Measurements from ENCODE around the gene RFPL3. TPM values are rescaled to one million over a fixed set of nuclear protein-coding genes. Genes with fewer than 3 reads are reported as not detected.

RFPL3 gene
- total and polyA plus RNA-seq, 7 donors = not detected

DNA sequence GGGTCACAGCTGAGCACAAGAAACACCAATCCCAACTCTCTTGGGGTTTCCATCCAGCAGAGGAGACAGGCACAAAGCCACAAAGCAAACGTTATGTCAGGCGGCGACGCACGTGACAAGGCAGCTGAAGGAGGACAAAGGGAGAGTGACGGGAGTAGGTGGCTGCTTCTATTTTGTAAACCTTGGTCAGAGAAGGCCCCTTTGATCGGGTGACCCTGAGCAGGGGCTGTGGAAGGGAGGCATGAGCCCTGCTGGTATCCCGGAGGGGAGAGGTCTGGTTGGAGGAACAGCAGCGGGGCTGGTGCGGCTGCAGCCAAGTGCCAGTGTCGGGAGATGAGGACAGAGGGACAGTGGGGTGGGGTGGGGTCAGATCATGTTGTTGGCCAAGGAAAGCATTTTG lies 17.3 kb upstream of the RFPL3 start:
- DNase-seq = no peak
- H3K27me3 ChIP-seq (ENCODE audit: insufficient read depth in 3 of 3, low read length in 2 of 3) = peaks cover 0 to 23% (median 2%) of the 10 kb centered on the region in 3 donors
- no peak overlapping the region for H3K27ac ChIP-seq
- 58 to 66% (median 59%) methylated on average over 11 of the region's 11 CpGs for WGBS, 3 donors
- no peaks in the 10 kb centered on the region for H3K9me3 ChIP-seq
- intact Hi-C loops (cut with DNase I) = no loop called here
- no peak overlapping the region for H3K4me3 ChIP-seq
- H3K36me3 ChIP-seq (ENCODE audit: insufficient read depth in 1 of 2, low read depth in 1 of 2) = no peaks in the 10 kb centered on the region
- TF ChIP-seq, protein P1, sequence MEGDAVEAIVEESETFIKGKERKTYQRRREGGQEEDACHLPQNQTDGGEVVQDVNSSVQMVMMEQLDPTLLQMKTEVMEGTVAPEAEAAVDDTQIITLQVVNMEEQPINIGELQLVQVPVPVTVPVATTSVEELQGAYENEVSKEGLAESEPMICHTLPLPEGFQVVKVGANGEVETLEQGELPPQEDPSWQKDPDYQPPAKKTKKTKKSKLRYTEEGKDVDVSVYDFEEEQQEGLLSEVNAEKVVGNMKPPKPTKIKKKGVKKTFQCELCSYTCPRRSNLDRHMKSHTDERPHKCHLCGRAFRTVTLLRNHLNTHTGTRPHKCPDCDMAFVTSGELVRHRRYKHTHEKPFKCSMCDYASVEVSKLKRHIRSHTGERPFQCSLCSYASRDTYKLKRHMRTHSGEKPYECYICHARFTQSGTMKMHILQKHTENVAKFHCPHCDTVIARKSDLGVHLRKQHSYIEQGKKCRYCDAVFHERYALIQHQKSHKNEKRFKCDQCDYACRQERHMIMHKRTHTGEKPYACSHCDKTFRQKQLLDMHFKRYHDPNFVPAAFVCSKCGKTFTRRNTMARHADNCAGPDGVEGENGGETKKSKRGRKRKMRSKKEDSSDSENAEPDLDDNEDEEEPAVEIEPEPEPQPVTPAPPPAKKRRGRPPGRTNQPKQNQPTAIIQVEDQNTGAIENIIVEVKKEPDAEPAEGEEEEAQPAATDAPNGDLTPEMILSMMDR (IDR thresholded peaks at IDR 0.05) = no peak
- ATAC-seq = no peak
- H3K4me1 ChIP-seq = no peaks in the 10 kb centered on the region

DNA sequence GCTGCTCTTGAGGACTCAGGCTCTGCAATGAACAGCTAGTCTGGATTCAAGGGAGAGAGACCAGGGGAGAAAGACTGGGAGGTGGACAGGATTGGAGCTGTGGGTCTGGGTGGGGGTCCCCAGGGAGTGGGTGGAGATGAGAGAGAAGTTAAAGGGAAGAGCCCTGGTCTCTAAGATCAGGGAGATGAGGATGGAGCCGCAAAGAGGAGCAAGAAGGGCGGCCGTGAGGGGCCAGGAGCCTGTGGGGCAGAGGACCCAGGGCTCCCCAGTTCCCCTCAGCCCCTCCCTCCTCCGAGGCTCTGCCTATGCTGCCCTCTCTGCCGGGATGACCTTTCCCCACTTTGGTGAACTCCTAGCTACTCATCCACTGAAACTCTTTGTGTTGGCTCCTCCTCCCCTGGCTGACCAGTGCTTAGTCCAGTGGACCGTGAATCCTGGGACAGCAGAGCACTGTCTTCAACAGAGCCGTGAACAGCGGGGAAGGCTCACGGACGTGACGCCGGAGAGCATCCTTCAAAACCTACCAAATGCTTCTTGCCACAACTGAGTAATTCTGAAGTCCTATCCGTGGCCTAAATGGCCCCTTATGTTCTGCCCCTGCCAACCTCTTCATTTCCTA lies 16.4 kb upstream of the RFPL3 start:
- Histone ChIP-seq H3K4me1 (no peaks in the 10 kb centered on the region), H3K9me3 (peaks cover 6% of the 10 kb centered on the region), H3K36me3 (ENCODE audit: insufficient read depth in 1 of 2, low read depth in 1 of 2) (no peaks in the 10 kb centered on the region), H3K4me3 (no peak overlapping the region), H3K27me3 (ENCODE audit: insufficient read depth in 3 of 3, low read length in 2 of 3) (peaks cover 0 to 20% (median 2%) of the 10 kb centered on the region in 3 donors), H3K27ac (no peak overlapping the region)
- ATAC-seq (no peak), DNase-seq (no peak)
- 68 to 69% (median 69%) methylated on average over 13 of the region's 13 CpGs for WGBS, 3 donors
- intact Hi-C loops (cut with DNase I) = no loop called here
- TF ChIP-seq, protein P1 (IDR thresholded peaks at IDR 0.05) = no peak

DNA sequence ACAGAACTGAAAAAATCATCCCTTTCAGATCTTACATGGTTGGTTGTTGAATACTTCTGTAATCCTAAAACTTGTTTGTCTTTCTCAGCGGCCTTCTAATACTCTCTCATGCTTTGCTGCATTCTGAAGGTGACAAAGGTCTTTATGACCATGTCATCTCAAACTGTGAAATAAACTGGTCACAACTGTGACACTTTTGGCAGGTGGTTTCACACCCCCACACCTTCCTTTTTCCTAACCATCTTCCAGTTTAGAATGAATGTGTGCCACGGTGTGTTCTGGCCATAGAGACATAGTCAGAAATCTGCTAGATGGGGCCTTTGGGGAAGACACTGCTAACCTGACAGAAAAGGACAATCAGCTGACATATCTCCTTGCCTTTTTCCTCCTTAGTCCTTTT lies 14.7 kb upstream of the RFPL3 start:
- intact Hi-C loops (cut with DNase I) = no loop called here
- Histone ChIP-seq H3K4me3 (no peak overlapping the region), H3K27ac (no peak overlapping the region), H3K4me1 (no peaks in the 10 kb centered on the region), H3K27me3 (ENCODE audit: insufficient read depth in 3 of 3, low read length in 2 of 3) (peaks cover 0 to 15% (median 2%) of the 10 kb centered on the region in 3 donors), H3K36me3 (ENCODE audit: insufficient read depth in 1 of 2, low read depth in 1 of 2) (no peaks in the 10 kb centered on the region), H3K9me3 (peaks cover 6% of the 10 kb centered on the region)
- 69 to 76% (median 75%) methylated on average over 2 of the region's 2 CpGs for WGBS, 3 donors
- DNase-seq = no peak
- ATAC-seq = no peak
- TF ChIP-seq, protein P1 (IDR thresholded peaks at IDR 0.05) = no peak

DNA sequence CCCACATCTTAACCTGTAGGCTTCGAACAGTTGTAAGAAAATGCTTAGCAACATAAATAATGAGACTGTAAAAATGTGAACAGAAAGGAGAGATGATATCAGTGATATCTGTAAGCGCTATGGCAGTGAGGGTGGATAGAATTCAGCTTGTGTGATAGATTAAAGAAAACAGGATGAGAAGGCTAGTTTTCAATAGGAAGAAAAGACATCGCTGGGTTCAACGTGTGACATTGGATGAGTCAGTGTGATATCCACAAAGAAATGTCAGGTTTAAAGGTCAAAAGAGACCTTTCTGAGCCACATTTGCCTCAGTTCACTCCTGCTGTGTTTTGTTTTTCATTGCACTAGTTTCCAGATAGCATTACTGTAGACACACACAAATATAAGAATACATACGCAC lies 13.7 kb upstream of the RFPL3 start:
- WGBS, 3 donors = 64 to 82% (median 81%) methylated on average over 5 of the region's 5 CpGs
- Histone ChIP-seq H3K27ac (no peak overlapping the region), H3K36me3 (ENCODE audit: insufficient read depth in 1 of 2, low read depth in 1 of 2) (no peaks in the 10 kb centered on the region), H3K4me3 (no peak overlapping the region), H3K27me3 (ENCODE audit: insufficient read depth in 3 of 3, low read length in 2 of 3) (peaks cover 0 to 15% (median 0%) of the 10 kb centered on the region in 3 donors), H3K4me1 (no peaks in the 10 kb centered on the region), H3K9me3 (peaks cover 6% of the 10 kb centered on the region)
- intact Hi-C loops (cut with DNase I) = no loop called here
- TF ChIP-seq, protein P1 (IDR thresholded peaks at IDR 0.05) = no peak
- no peak for DNase-seq
- no peak for ATAC-seq
